T follicular helper cell (primary cell): ENCODE measurements around the gene TNFRSF1A.
"Not testable (repeated sequence)": the region's sequence is repeated elsewhere in the genome, so short reads cannot be mapped to it uniquely, and the experiment has no call there.

ENCODE experiments used
- DNase-seq: peaks from one replicate; pipeline ENCODE4 v3.0.0-alpha.2; 2020; ENCODE audit warnings: low read depth

The TNFRSF1A gene

DNA sequence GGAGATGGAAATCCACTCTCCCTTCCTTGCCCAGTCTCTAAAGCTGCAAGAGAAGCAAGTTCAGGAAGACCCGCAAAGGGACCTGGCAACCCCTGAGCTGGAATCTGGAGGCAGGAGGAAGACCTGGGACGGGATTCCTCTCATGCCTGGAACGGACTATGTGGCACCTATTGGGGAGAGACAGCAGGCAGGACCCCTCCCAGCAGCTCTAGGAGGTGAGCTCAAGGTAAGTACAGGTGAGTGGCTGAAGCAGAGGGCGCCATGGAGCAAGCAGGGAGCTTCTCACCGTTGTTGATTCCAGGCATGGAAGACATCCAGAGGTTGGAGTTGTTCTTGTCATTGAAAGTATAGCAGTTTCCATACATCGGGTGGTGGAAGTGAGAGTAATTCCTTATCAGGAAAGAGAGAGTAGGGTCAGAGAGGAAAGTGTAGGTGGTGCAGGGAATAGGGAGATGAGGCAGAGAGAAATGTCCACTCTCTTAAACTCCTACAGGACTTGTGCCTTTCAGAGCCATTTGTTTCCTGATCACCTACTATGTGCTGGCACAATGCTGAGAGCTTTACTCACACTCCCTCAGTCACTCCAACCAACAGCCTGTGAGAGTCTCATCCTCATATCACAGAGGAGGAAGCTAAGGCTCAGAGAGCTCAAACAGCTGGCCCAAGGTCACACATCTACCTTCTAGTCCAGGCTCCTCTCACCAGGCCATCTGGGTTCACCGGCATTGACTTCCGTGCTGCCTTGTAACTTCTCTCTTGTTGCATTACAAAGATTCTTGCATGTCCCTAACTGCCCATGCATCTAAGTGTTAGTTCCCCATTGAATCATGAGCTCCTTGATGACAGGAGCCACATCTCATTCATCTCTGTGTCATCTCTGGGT is 13.9 kb upstream of the TNFRSF1A start:
- DNase-seq = no peak

DNA sequence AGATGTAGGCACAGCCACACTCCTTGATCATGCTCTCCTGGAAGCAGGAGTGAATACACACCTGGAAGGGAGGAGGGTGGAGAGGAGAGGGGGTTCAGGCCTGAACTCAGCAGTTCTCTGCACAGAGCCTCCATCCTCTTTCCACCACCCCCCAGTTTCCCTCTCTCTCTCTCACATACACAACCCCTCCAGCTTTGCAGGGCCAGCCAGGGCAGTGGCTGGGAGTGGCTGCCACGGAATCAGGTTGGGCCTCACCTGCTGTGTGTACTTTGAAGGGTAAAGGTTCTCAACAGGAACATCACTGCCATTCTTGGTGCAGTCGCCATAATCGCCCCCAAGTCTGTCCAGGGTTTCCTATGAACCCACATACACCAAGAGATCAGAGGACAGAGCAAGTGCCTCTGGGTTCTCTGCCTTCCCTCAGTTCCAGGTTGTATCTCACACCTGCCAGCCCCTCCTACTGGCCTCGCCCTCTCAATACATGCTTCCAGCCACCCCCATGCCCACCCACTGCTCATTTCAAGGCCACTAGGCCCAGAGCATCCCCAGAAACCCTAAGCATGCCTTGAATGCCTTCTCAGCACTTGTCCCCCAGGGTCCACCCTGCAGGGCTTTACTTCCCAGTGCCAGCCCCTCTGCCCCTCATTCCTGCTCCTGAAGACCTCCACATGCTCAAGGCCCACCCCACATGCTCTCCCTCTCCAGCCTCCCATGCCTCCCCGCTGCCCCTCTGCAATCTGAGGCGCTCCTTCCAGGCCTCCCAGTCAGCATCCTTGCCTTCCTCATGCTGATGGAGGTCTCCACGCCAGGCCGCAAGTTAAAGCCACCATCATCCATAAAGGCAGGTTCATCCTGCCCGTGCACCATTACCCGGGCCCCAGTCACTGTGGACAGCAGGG is 12.9 kb upstream of the TNFRSF1A start:
- no peak for DNase-seq

DNA sequence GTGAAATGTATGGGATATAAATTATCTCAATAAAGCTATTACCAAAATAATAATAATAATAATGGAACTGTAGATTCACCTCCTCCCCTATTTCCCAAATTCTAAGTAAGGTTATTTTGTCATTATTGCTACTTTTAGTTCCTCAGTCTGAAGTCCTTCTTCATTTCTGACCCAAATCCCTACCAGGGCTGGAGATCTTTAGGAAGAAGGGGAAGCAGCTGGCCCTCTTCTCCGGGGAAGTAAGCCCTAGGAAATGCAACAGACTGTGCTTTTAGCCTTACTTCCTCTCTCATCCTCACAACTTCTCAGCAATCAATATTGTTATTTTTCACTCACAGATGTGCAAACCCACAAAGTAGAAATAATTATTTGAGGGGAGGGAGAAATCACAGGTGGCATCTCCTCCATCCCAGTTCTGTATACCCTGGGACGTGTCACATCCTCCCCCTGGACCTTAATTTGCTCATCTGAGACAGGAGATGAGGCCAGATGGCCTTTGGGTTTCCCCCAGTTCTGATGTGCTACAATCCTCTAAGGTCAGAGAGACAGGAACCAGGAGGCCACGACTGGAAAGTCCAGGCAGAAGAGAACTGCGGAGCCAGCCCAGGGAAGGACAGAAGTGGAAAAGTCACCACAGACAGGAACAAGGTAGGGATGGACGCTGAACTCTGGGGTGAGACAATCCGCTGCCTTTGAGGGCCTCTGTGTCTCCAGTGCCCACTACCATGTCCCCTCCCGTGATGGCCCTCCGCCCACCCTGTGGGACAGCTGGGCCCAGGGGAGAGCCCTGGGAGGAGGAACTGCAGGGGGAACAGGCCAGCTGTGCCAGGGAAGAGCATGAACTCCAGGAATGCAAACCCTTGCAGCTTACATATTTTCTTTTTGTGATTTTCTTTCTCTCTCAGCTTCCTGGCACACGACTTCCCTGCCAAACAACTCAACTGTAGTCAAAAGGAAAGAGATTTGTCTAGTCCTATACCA is 10.6 kb upstream of the TNFRSF1A start:
- DNase-seq = no peak

DNA sequence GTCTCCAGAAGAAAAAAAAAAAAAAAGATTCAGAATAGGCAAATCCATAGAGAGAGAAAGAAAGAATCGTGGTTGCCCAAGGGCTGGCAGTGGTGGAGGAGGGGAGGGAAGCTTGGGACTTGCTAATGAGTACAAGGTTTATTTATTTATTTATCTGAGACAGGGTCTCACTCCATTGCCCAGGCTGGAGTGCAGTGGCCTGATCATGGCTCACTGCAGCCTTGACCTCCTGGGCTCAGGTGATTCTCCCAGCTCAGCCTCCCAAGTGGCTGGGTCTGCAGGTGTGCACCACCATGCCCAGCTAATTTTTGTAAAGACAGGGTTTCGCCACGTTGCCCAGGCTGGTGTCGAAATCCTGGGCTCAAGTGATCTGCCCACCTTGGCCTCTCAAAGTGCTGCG is 9.7 kb upstream of the TNFRSF1A start:
- no peak for DNase-seq

DNA sequence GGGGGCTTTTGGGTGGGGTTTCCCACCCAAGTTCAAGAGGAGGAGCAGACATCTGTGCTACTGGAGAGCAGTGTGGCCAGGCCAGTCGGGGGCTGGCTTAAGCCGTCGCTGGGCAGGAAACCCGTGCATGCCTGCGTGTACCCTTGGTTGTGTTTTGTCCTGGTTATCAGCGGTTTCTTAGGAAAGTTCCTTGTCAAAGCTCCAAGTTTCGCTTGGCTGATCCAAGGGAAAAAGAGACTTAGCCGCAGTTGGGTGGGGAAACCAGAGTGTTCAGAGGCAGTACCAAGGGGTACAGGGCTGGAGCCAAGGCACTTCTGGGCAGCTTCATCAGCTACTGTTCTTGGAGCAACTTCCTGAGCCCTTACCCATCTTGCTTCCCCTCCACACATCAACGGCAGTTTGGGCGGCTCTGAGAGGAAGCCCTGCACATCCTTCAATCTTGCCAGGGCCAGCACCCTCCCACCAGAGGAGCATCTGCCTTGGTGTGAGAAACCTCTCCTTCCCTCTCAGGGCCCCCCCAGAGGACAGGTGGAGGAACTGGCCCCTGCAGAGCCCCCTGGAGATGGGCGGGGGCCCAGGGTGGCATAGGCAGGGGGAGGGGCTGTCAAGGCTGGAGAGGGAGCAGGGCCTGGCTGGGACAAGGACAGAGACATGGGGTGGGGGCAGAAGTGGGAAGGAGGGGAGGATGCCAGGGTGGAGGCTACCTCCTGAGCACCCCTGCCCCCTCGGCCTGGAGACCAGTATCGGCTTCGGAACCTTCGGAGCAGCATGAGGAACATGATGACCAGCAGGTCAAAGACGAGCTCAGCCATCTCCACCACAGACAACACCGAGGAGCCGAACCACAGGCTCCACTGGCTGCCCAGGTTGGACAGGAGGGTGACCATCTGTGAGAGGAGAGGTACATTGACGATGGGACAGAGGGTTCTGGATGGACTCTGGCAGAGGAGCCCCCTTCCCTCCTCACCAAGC is 5.8 kb upstream of the TNFRSF1A start:
- DNase-seq = no peak

DNA sequence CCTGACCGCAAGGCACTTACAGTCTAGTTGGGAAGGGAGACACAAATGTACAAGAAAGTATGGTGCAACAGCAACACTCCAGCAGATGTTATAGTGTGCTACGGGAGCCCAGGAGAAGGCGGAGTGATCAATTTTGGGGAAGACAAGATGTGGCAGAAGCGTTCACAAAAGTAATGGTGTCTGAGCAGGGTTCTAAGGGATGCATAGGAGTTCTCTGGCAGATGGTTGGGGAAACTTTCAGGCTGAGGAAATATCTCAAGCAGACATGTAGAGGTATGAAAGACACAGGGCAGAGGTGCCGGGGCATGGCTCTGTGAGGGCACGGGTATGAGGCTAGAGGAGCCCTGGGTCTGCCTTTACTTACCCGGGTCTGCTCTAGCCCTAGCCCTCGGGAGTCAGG is 5.1 kb upstream of the TNFRSF1A start:
- DNase-seq = no peak

DNA sequence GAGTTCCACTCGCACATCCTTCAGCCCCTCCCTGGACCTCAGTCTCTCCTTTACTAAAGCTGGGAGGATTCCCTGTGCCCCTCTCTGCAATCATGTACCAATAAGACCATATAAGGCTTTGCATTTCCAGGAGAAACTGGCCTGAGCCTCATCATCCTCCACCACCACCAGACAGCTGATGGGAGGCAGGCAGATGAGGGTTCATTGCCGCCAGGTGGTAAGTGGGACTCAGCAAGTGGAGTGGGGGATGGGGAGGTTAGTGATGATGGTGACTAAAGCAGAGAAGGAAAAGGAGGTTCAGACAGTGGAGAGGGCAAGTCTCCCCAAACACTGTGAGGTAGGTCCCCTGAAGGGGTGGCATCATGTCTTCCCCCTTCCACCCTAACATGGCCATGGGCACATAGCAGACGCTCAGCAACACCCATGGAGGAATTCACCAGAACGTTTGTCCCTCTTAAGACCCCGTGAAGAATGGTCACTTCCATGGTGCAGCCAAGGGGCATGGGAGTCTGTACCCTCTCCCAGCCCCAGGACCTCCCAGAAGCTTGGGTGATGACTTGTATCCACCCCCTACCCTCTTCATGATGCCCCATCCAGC is 4.5 kb upstream of the TNFRSF1A start:
- no peak for DNase-seq

DNA sequence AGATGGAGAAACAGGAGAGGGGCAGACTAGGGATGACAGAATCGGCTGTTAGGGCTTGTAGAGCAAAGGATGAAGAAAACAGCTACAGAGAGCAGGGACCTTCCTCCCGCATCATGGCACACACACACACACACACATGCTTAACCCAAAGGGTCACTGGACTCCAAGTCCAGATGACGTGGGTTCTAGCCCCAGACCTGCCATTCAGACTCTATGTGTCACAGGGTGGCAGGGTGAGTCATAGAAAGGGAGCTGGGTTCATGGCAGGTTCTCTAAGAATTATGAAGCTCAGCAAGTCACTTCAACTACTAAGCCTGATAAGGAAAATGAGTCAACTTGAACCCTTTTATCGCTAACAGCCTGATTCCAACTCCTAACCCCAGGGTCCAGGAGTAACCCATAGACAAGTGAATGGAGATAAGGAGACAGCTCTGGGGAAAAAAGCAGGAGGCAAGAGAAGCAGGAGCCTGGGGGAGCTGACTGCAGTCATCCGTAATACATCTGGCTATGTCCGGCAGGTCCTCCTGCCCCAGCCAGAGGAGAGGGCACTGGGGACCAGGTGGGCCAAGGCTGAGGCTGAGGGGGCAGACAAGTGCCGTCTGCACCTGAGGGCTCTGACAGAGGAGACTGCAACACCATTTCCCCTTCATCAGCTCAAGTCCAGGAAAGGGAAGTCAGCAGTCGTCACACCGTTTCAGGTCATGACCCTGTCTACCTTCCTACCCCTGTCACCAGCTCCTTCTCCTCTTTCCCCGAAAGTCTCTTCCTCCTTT is 3.6 kb upstream of the TNFRSF1A start:
- no peak for DNase-seq

DNA sequence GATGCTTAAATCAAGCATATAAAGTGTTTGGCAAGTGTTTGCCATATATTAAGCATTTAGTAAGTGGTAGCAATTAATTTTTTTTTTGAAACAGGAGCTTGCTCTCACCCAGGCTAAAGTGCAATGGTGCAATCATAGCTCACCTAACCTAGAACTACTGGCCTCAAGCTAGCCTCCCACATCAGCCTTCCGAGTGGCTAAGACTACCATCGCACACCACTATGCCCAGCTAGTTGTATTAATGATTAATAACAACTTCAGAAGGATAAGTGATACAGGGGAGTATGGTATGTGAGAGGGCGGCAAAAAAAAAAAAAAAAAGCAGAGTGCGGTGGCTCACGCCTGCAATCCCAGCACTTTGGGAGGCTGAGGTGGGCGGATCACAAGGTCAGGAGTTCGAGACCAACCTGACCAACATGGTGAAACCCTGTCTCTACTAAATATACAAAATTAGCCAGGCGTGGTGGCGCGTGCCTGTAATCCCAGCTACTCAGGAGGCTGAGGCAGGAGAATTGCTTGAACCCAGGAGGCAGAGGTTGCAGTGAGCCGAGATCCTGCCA is 2.3 kb upstream of the TNFRSF1A start:
- not testable (repeated sequence) for DNase-seq

DNA sequence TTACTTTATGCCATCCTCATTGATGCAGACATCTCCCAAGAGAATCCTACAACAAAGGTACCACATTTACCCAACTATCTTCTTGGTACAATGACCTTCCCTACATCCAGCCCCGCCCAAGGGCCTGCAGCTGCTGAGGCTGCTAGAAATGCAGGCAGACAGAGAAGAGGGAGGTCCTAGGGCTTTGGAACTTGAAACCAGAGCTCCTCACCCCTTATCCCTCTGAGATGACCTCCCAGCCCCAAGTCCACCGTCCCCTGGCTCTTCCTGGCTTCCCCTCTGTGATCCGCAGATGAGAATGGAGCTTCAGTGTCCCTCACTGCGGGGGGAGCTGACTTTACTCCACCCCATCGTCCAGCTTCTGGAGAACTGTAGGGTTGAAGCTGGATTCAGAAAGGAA is 1.6 kb upstream of the TNFRSF1A start:
- DNase-seq = no peak

DNA sequence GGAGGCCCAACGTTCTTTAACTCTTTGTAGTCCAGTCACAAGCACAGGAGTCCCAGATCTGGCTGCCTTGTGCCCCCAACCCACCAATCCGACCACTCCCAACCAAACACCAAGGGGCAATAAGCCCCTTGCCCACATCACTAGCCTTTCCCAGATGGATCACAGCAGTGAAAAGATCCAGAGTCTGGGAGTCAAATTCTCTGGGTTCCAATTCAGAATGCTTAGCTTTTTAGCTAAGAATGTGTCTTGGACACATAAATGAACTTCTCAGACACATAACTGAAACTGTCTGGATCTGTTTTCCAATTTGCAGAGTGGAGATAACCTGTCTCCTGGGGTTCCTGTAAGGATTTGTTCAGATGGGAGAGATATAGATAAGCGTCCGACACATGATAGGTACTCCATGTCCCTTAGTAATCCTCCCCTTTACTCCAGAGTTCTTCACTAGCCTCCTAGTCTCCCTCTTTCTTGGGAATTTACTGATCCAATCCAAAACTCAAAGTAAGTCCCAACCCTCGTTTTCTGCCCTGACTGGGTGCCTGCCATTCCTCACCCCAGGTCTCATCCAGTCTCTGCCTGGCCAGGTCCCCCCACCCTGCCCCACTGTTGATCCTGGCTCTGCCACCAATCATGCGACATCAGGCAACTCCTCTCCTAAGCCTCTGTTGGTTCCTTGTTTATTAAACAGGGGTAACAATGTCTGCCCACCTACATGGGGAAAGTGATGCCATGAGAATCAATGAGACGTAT is 439 bp upstream of the TNFRSF1A start:
- DNase-seq = no peak

DNA sequence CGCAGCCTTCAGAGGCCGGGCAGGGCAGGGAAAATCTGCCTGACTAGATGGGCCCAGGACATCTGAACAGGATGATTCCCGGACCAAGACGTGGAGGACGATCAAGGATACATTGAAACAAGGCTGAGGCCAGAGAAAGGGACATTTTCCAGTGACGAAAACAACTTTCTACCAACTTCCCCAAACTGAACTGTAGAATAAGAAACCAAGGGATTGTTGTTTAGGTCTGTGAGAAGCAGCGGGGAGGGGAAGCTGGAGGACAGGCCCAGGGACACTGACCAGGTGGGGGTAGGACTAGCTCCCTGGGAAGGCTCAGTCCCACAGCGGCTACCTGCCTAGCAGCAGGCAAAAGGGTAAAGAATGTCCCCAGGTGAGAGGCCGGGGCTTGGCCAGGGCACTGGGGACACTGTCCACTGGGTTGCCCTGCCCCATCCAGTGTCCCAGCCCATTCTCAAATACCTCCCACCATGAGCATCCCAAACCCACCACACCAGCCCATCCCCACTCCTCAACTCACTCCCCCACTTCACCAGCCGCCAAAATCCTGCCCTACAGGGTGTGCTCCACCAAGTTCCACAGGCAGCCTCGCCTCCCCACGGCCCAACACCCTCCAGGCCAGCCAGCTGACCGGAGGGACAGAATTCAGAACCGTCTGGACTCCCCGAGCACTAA is 995 bp downstream of the TNFRSF1A start:
- DNase-seq = no peak

DNA sequence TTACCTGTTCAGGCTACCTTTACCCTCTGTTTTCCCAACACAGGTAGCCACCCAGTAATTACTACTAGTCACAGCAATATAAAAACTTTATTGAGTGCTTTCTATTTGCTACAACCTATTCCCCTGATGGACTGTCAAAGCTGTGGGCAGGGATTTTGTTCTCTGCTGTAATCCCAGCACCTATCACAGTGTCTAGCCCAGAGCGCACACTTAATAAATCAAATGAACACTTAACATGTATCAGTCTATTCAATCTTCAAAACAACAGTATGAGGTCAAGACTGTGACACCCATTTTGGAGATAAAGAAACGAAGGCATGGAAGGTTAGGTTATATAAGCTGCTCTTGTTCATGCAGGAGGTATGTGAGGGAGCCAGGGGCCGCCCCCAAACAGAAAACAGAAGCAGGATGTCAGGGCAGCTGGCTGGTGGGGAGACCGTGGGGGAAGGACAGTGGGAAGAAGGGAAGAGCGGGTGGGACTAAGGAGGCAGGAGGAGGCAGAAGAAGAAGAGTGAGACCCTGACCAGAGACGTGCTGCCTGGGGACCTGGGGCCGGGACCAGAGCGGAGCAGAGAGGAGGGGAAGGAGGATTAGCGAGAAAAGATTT is 1.7 kb downstream of the TNFRSF1A start:
- no peak for DNase-seq

DNA sequence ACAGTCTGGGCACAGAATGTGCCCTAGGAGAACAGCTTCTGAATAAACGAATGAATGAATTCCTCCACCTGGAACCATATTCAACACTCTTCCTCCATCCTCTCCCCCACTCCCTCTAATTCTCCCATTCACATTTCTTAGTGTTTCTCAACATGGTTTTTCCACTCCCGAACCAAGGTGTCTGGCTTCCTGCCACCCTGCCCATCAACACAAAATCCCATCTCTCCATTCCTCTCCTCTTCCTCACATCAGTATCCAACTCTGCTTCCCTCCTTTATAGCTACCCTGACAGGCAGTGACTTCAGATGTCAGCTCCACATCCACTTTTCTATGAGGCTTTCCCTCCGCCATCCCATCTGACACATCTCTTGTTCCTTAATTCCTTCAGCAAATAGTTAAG is 2.9 kb downstream of the TNFRSF1A start:
- DNase-seq = no peak

DNA sequence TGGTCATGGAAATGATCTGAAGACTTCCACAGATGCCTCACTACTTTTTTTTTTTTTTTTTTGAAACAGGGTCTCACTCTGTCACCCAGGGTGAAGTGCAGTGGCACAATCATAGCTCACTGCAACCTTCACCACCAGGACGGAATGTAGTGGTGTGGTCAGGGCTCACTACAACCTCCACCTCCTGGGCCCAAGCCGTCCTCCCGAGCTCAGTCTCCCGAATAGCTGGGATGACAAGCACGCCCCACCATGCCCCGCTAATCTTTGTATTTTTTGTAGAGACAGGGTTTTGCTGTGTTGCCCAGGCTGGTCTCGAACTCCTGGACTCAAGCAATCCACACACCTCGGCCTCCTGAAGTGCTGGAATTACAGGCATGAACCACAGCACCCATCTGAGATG is 3.3 kb downstream of the TNFRSF1A start:
- DNase-seq = not testable (repeated sequence)

DNA sequence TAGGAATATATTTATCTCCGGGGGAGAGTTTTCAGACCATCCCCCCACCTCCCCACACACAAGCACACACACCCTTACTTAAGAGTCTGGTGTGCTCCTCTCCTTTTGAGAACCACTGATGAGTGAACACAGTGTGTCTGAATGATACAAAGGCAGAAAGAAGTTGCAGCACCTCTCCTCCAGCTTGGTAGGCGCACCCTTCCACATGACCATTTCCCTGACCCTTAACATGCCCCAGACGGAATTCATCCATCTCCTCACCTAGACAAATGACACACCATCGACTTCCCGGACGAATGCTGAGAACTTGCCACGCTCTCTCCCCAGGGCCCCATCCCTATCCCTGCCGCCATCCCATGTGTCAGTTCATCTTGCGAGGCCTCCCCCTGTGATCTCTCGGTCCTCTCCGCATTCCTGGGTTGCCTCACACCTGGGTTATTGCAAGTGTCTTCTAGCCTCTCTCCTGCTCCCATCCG is 3.9 kb downstream of the TNFRSF1A start:
- DNase-seq = no peak
